Psoas muscle (tissue), 8 donors: ENCODE data around the gene PRPF6. TPM values are rescaled to one million over a fixed set of nuclear protein-coding genes. Genes with fewer than 3 reads are reported as not detected.
"Not testable (repeated sequence)": the region's sequence is repeated elsewhere in the genome, so short reads cannot be mapped to it uniquely, and the experiment has no call there.

ENCODE experiments used
- ATAC-seq, 4 donors: fragments of 200-7000 bp; cut with Tn5 transposase; one replicate each; pipeline ENCODE4 v1.9.1; 2020; ENCODE audit warnings: moderate library complexity in 3 of 4, mild to moderate bottlenecking in 2 of 4
- DNase-seq, 2 donors: peaks; one replicate each; pipeline ENCODE4 v3.0.0-alpha.2; 2020
- H3K27ac ChIP-seq: fragments of 200-600 bp; one replicate; pipeline ENCODE4 v1.8.0; 2022
- H3K27me3 ChIP-seq, 3 donors: fragments of 200-600 bp in 1 of 3; one replicate each; pipeline versions ENCODE4 v1.6.1 to v1.8.0; 2013 to 2022; ENCODE audit warnings: low read length in 2 of 3, mild to moderate bottlenecking in 2 of 3, moderate library complexity in 1 of 3; ENCODE audit not compliant: insufficient read depth in 3 of 3
- H3K36me3 ChIP-seq, 2 donors: fragments of 200-600 bp in 1 of 2; one replicate each; pipeline versions ENCODE4 v1.6.1 to v1.8.0; 2013 to 2022; ENCODE audit warnings: low read depth in 1 of 2, mild to moderate bottlenecking in 1 of 2, moderate library complexity in 1 of 2; ENCODE audit not compliant: insufficient read depth in 1 of 2
- H3K4me1 ChIP-seq: fragments of 200-600 bp; one replicate; pipeline ENCODE4 v1.8.0; 2022
- H3K4me3 ChIP-seq: fragments of 200-600 bp; one replicate; pipeline ENCODE4 v1.8.0; 2022; ENCODE audit warnings: mild to moderate bottlenecking
- H3K9me3 ChIP-seq: fragments of 200-600 bp; one replicate; pipeline ENCODE4 v1.8.0; 2022
- CTCF ChIP-seq: fragments of 200-600 bp; IDR thresholded peaks from one replicate; pipeline ENCODE4 v1.8.0; 2022; ENCODE audit warnings: antibody characterized with exemption
- WGBS, 3 donors: extraction: QIAGEN DNeasy Blood & Tissue Kit; methylation state at CpG; one replicate each; pipeline versions ENCODE4 v1.1.6 to v1.1.7; 2013; 5-methylcytosine and 5-hydroxymethylcytosine counted together
- intact Hi-C, 2 donors: fragments of 100-400 bp; cut with DNase I; formaldehyde crosslinking; loops; one replicate each; pipeline versions ENCODE4 v1.11.0 to v1.14.2; 2022
- polyA plus RNA-seq, 3 donors: library from polyadenylated mRNA; stranded (reverse); fragments of 200-250 nt; gene quantifications; one replicate each; pipeline ENCODE4 v1.2.3, GENCODE V29; 2013
- total RNA-seq, 4 donors: library from RNA; stranded (reverse); fragmentation: NEBNext Ultra II Directional in 2 of 4; extraction: Animal tissue kit (Norgen Biotek cat#: 25700) in 2 of 4; gene quantifications; one replicate each; pipeline versions ENCODE4 v1.2.1 to v1.2.4, GENCODE V29; 2021 to 2023
- donor health status: healthy with polysubstance abuse.
- donor health status: DM: no; HTN: no; CAD: no; lungs with moderate emphysema.
- donor health status: Bipolar disorder and iron deficiency.
- donor health status: healthy.
- donor health status: DM: yes; HTN: yes; CAD: no.
- donor health status: DM: no; HTN: no; CAD: no.
- donor health status: DM: no; HTN: no; CAD: no.
- donor health status: DM: yes; HTN: yes; CAD: no.

The PRPF6 gene
- total and polyA plus RNA-seq, 7 donors = 38.8 to 75.4 (median 56.8) TPM

- intact Hi-C loops = loop anchor here (1.0 to 5.0 kb wide), 4 partner anchors 65 to 437 kb away; partner anchors contain the start of gene PTK6 (in 1 of the 2)
These were observed 7.1 kb upstream of the PRPF6 start for GRCh38 chr20:63973636-63974401.

GRCh38 chr20:63974402-63975200 lies 6.3 kb upstream of the PRPF6 start:
- 62 to 74% (median 67%) methylated on average over 19 of the region's 19 CpGs for WGBS, 3 donors

More at GRCh38 chr20:63973636-63974401, 7.1 kb upstream of the PRPF6 start:
- WGBS, 3 donors = 11% methylated on average over 35 to 37 of the region's 37 CpGs
- no peaks in the 10 kb centered on the region for H3K27me3 ChIP-seq
- DNase-seq = peak; percentile 89 to 95
- peak; percentile 86 to 89 (median 86) for ATAC-seq
- no peaks in the 10 kb centered on the region for H3K36me3 ChIP-seq
- H3K4me3 ChIP-seq = peak overlapping the region; percentile 59
- peak overlapping the region; percentile 46 for H3K27ac ChIP-seq
- TF ChIP-seq CTCF = peak; percentile 99
- no peaks in the 10 kb centered on the region for H3K9me3 ChIP-seq
- peaks cover 7% of the 10 kb centered on the region for H3K4me1 ChIP-seq

GRCh38 chr20:63976511-63976910 lies 4.4 kb upstream of the PRPF6 start:
- 92 to 96% (median 93%) methylated on average over 7 of the region's 7 CpGs for WGBS, 3 donors

More at GRCh38 chr20:63974402-63975200, 6.3 kb upstream of the PRPF6 start:
- no peak for ATAC-seq
- Histone ChIP-seq H3K9me3 (no peaks in the 10 kb centered on the region), H3K36me3 (no peaks in the 10 kb centered on the region), H3K4me3 (no peak overlapping the region), H3K27me3 (peaks cover 0 to 1% (median 0%) of the 10 kb centered on the region in 3 donors), H3K27ac (no peak overlapping the region), H3K4me1 (peaks cover 5% of the 10 kb centered on the region)
- no peak for DNase-seq
- intact Hi-C loops = loop anchor here (1.0 to 5.0 kb wide), 4 partner anchors 65 to 437 kb away; partner anchors contain the start of gene PTK6 (in 1 of the 2)
- no peak for TF ChIP-seq CTCF

GRCh38 chr20:63976980-63977738 lies 3.8 kb upstream of the PRPF6 start:
- no peak for TF ChIP-seq CTCF
- intact Hi-C loops = no loop called here
- no peaks in the 10 kb centered on the region for H3K9me3 ChIP-seq
- WGBS, 3 donors = 81 to 92% (median 82%) methylated on average over 18 of the region's 18 CpGs
- H3K4me3 ChIP-seq = no peak overlapping the region
- H3K4me1 ChIP-seq = peaks cover 15% of the 10 kb centered on the region
- no peak for ATAC-seq
- DNase-seq = no peak
- H3K27ac ChIP-seq = no peak overlapping the region
- no peaks in the 10 kb centered on the region for H3K36me3 ChIP-seq
- H3K27me3 ChIP-seq = peaks cover 0 to 3% (median 0%) of the 10 kb centered on the region in 3 donors

More at GRCh38 chr20:63976511-63976910, 4.4 kb upstream of the PRPF6 start:
- H3K36me3 ChIP-seq, DNase-seq, ATAC-seq, H3K4me1 ChIP-seq, intact Hi-C loops, H3K27me3 ChIP-seq, H3K27ac ChIP-seq, H3K4me3 ChIP-seq, H3K9me3 ChIP-seq: not testable (repeated sequence)
